Tongue (tissue), 3 donors: Measurements from ENCODE around the gene PKP3. TPM values are rescaled to one million over a fixed set of nuclear protein-coding genes. Genes with fewer than 3 reads are reported as not detected.

ENCODE experiments used
- DNase-seq: peaks from one replicate; pipeline ENCODE4 v3.0.0-alpha.2; 2015
- small RNA-seq: library from RNA; depleted of rRNA; stranded (forward); fragments of <200 nt; gene quantifications from one replicate; pipeline ENCODE3, GENCODE V24; 2014; ENCODE audit warnings: low replicate concordance
- total RNA-seq: library from RNA; depleted of rRNA; stranded (reverse); fragments of >200 nt; gene quantifications from one replicate; pipeline ENCODE4 v1.2.3, GENCODE V29; 2014

PKP3 gene
- total RNA-seq, 1 donor from 2014 or later, result 39.2 TPM

GRCh38 chr11:444396-445144 lies 50.6 kb downstream of the PKP3 start:
- peak; percentile 57 for DNase-seq

GRCh38 chr11:445765-446588 lies 52.0 kb downstream of the PKP3 start:
- DNase-seq, result no peak

- peak; percentile 68 for DNase-seq
Observed at GRCh38 chr11:446891-447290, 52.9 kb downstream of the PKP3 start.

- peak; percentile 97 for DNase-seq
Observed at GRCh38 chr11:447923-448731, 54.1 kb downstream of the PKP3 start.

GRCh38 chr11:449889-450808 lies 56.1 kb downstream of the PKP3 start, which contains the start of gene PTDSS2:
PTDSS2 (plus strand) TSS chr11:450279; CDS start chr11:450456, 177 bp downstream.
- peak; percentile 98 for DNase-seq

- peak; percentile 78 for DNase-seq
Observed at GRCh38 chr11:450809-451451, 56.9 kb downstream of the PKP3 start.

- DNase-seq, result no peak
Observed at GRCh38 chr11:451738-452137, 57.7 kb downstream of the PKP3 start.

- no peak for DNase-seq
Observed at GRCh38 chr11:452203-452744, 58.3 kb downstream of the PKP3 start.

GRCh38 chr11:452916-453527 lies 59.0 kb downstream of the PKP3 start:
- no peak for DNase-seq

GRCh38 chr11:453564-453963 lies 59.6 kb downstream of the PKP3 start:
- DNase-seq, result no peak

GRCh38 chr11:454043-454442 lies 60.0 kb downstream of the PKP3 start:
- DNase-seq, result no peak

Small RNA genes lying within 50 kb of the gene (small RNA-seq; reads per million reads assigned to genes)
- not detected for gene RN7SL838P

Other genes with a start within 250 kb of the PKP3 start
- not detected for gene SCGB1C1, start 201.1 kb upstream of the PKP3 start, total RNA-seq
- 14.7 TPM for gene BET1L, start 186.8 kb upstream of the PKP3 start, total RNA-seq
- gene RIC8A, start 186.5 kb upstream of the PKP3 start, total RNA-seq, result 76.2 TPM
- 14.0 TPM for gene SIRT3, start 157.9 kb upstream of the PKP3 start, total RNA-seq
- gene PSMD13, start 157.2 kb upstream of the PKP3 start, total RNA-seq, result 95.1 TPM
- not detected for gene NLRP6, start 115.8 kb upstream of the PKP3 start, total RNA-seq
- 14.0 TPM for gene PGGHG, start 105.1 kb upstream of the PKP3 start, total RNA-seq
- gene IFITM5, start 94.7 kb upstream of the PKP3 start, total RNA-seq, result not detected
- gene IFITM2, start 86.4 kb upstream of the PKP3 start, total RNA-seq, result 9.7 TPM
- gene IFITM1, start 80.2 kb upstream of the PKP3 start, total RNA-seq, result 4.2 TPM
- gene IFITM3, start 73.3 kb upstream of the PKP3 start, total RNA-seq, result 34.9 TPM
- gene B4GALNT4, start 24.7 kb upstream of the PKP3 start, total RNA-seq, result 22.9 TPM
- gene SIGIRR, start 20.8 kb downstream of the PKP3 start, total RNA-seq, result 10.7 TPM
- gene ANO9, start 47.8 kb downstream of the PKP3 start, total RNA-seq, result 2.1 TPM
- gene PTDSS2, start 56.1 kb downstream of the PKP3 start, total RNA-seq, result 20.1 TPM
- 155 TPM for gene RNH1, start 113.0 kb downstream of the PKP3 start, total RNA-seq
- gene HRAS, start 141.4 kb downstream of the PKP3 start, total RNA-seq, result 50.7 TPM
- gene LRRC56, start 143.3 kb downstream of the PKP3 start, total RNA-seq, result 2.1 TPM
- 0.82 TPM for gene LMNTD2, start 166.5 kb downstream of the PKP3 start, total RNA-seq
- gene RASSF7, start 166.8 kb downstream of the PKP3 start, total RNA-seq, result 7.3 TPM
- gene PHRF1, start 182.3 kb downstream of the PKP3 start, total RNA-seq, result 26.5 TPM
- 12.5 TPM for gene IRF7, start 221.7 kb downstream of the PKP3 start, total RNA-seq
- gene CDHR5, start 230.7 kb downstream of the PKP3 start, total RNA-seq, result not detected
- 21.6 TPM for gene SCT, start 233.0 kb downstream of the PKP3 start, total RNA-seq
- gene DRD4, start 243.1 kb downstream of the PKP3 start, total RNA-seq, result not detected